Measurements from ENCODE around the gene CENPS. TPM values are rescaled to one million over a fixed set of nuclear protein-coding genes. Genes with fewer than 3 reads are reported as not detected.

Gene CENPS
- total and polyA plus RNA-seq, 9 of the 15 experiments (the other 6 are each of a cell fraction or from before 2014, with no cell fraction given): 10.2 to 36.0 (median 26.0) TPM

GRCh38 chr1:10438677-10439163 is 8.5 kb downstream of the CENPS start (continued):
- TF ChIP-seq ZNF277 (CRISPR knock-in tag; IDR thresholded peaks at IDR 0.05; ENCODE audit: borderline replicate concordance) (no peak), HDGF (IDR thresholded peaks at IDR 0.05) (no peak), POU5F1 (IDR thresholded peaks at IDR 0.05; ENCODE audit: borderline replicate concordance, low read depth, low read length, partially characterized antibody) (no peak), FOXJ2 (tag; IDR thresholded peaks at IDR 0.05) (no peak), ZNF197 (CRISPR knock-in tag; IDR thresholded peaks at IDR 0.05; ENCODE audit: low read depth) (no peak), MTF1 (CRISPR knock-in tag; IDR thresholded peaks at IDR 0.05; ENCODE audit: borderline replicate concordance) (no peak)

- no peaks in the 10 kb centered on the region for H3K9me1 ChIP-seq (ENCODE audit: control insufficient read depth, insufficient read depth, low read length)
- intact Hi-C loops (cut with micrococcal nuclease): no loop called here
- ChIA-PET CTCF (ENCODE audit: low intra/inter-chr PET ratio) (no interaction called here), POLR2A (no interaction called here)
- H3K27me3 ChIP-seq (ENCODE audit: control insufficient read depth in 2 of 2, insufficient read depth in 2 of 2, low read length in 2 of 2): no peaks in the 10 kb centered on the region
- in situ Hi-C loops (cut with MboI): no loop called here
- ATAC-seq (no peak), DNase-seq (ENCODE audit: extremely low read depth in 1 of 4, low spot score in 3 of 4) (no peak), FAIRE-seq (no peak)
- H2AFZ ChIP-seq (ENCODE audit: low read depth, low read length): no peak overlapping the region
- WGBS (ENCODE audit: insufficient coverage, low coverage, missing lambda C conversion rate): 77% methylated on average over 2 of the region's 2 CpGs
- no peak overlapping the region for H3K4me3 ChIP-seq
- no peak overlapping the region for H3K4me2 ChIP-seq (ENCODE audit: insufficient read depth, low read length)
- no peak overlapping the region for H3K27ac ChIP-seq (ENCODE audit: extremely low read depth, low read depth, low read length)
- H3K9me3 ChIP-seq (replicated peaks; ENCODE audit: control insufficient read depth, insufficient read depth, low read depth, low read length): no peaks in the 10 kb centered on the region
- no TSS peak for BruUV-seq (replicated peaks)
- H3K79me2 ChIP-seq (ENCODE audit: control insufficient read depth, insufficient read depth, low read length): no peaks in the 10 kb centered on the region
- no peak for TF ChIP-seq XRCC5 (IDR thresholded peaks at IDR 0.05; ENCODE audit: low read depth, low read length)
- peaks cover 3% of the 10 kb centered on the region; the same call in 1 of the 3 replicates for H3K36me3 ChIP-seq (ENCODE audit: control insufficient read depth, insufficient read depth, low read length)
- no peaks in the 10 kb centered on the region for H4K20me1 ChIP-seq (replicated peaks; ENCODE audit: control insufficient read depth, insufficient read depth, low read length)
- H3K9ac ChIP-seq (ENCODE audit: insufficient read depth in 1 of 2, low read depth in 2 of 2, low read length in 2 of 2): no peak overlapping the region
- H3K4me1 ChIP-seq (replicated peaks in 1 of 2; ENCODE audit: control insufficient read depth in 2 of 2, insufficient read depth in 2 of 2, low read length in 2 of 2): no peaks in the 10 kb centered on the region
These were observed 10.1 kb downstream of the CENPS start for GRCh38 chr1:10440305-10440704.

Data from K562 (cell line).